ENCODE data around the gene TMEM132E.

The TMEM132E gene

DNA sequence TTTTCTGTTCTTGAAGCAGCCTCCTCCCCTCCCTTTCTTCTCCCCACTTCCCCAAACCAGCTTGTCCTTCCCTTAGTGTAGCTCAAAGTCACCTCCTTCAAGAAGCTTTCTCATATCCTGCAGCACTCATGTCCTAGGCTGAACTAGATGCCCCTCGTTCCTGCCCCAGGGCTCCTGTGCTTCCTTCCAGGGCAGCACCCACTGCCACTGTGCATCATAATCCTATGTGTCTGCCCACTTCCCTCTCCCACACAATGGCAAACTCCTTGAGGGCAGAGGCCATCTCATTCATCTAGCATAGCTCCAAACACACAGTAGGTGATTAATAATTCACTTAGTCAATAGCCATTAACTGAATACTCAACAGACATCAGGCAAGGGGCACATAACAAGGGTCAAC is 6.9 kb upstream of the TMEM132E start:
- Histone ChIP-seq H3K9me3 (ENCODE audit: insufficient read depth, low read length, severe bottlenecking) (no peaks in the 10 kb centered on the region), H3K4me3 (ENCODE audit: low read depth in 1 of 2, low read length in 2 of 2) (no peak overlapping the region), H3K9ac (ENCODE audit: low read depth, low read length) (no peak overlapping the region), H3K36me3 (ENCODE audit: insufficient read depth, low read length) (no peaks in the 10 kb centered on the region), H3K4me2 (ENCODE audit: insufficient read depth, low read length) (no peak overlapping the region), H3K27ac (ENCODE audit: low read length) (no peak overlapping the region), H3K27me3 (ENCODE audit: insufficient read depth, low read length, poor library complexity) (peaks cover 23% of the 10 kb centered on the region), H3K4me1 (ENCODE audit: insufficient read depth, low read length) (no peaks in the 10 kb centered on the region), H2AFZ (ENCODE audit: low read depth, low read length) (no peak overlapping the region), H4K20me1 (ENCODE audit: insufficient read depth, low read length) (no peaks in the 10 kb centered on the region), H3K79me2 (ENCODE audit: insufficient read depth, low read length) (no peaks in the 10 kb centered on the region)
- ATAC-seq (ENCODE audit: insufficient read depth, low read depth) (no peak), DNase-seq (no peak)
- TF ChIP-seq, protein P1, sequence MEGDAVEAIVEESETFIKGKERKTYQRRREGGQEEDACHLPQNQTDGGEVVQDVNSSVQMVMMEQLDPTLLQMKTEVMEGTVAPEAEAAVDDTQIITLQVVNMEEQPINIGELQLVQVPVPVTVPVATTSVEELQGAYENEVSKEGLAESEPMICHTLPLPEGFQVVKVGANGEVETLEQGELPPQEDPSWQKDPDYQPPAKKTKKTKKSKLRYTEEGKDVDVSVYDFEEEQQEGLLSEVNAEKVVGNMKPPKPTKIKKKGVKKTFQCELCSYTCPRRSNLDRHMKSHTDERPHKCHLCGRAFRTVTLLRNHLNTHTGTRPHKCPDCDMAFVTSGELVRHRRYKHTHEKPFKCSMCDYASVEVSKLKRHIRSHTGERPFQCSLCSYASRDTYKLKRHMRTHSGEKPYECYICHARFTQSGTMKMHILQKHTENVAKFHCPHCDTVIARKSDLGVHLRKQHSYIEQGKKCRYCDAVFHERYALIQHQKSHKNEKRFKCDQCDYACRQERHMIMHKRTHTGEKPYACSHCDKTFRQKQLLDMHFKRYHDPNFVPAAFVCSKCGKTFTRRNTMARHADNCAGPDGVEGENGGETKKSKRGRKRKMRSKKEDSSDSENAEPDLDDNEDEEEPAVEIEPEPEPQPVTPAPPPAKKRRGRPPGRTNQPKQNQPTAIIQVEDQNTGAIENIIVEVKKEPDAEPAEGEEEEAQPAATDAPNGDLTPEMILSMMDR (IDR thresholded peaks at IDR 0.05; ENCODE audit: borderline replicate concordance, extremely low read depth, low read length, poor library complexity, severe bottlenecking), result no peak
- TF ChIP-seq EZH2 (IDR thresholded peaks at IDR 0.05; ENCODE audit: borderline replicate concordance, low read depth, low read length, severe bottlenecking), result peak; percentile 36

- no peak for DNase-seq
- H3K9me3 ChIP-seq (ENCODE audit: insufficient read depth, low read length, severe bottlenecking), result no peaks in the 10 kb centered on the region
- no peaks in the 10 kb centered on the region for H3K4me1 ChIP-seq (ENCODE audit: insufficient read depth, low read length)
- H2AFZ ChIP-seq (ENCODE audit: low read depth, low read length), result no peak overlapping the region
- no peak overlapping the region for H3K27ac ChIP-seq (ENCODE audit: low read length)
- H3K4me3 ChIP-seq (ENCODE audit: low read depth in 1 of 2, low read length in 2 of 2), result no peak overlapping the region
- no peak overlapping the region for H3K4me2 ChIP-seq (ENCODE audit: insufficient read depth, low read length)
- no peak overlapping the region for H3K9ac ChIP-seq (ENCODE audit: low read depth, low read length)
- peaks cover 23% of the 10 kb centered on the region for H3K27me3 ChIP-seq (ENCODE audit: insufficient read depth, low read length, poor library complexity)
- H3K36me3 ChIP-seq (ENCODE audit: insufficient read depth, low read length), result no peaks in the 10 kb centered on the region
- TF ChIP-seq EZH2 (IDR thresholded peaks at IDR 0.05; ENCODE audit: borderline replicate concordance, low read depth, low read length, severe bottlenecking), result no peak
- TF ChIP-seq, protein P1 (IDR thresholded peaks at IDR 0.05; ENCODE audit: borderline replicate concordance, extremely low read depth, low read length, poor library complexity, severe bottlenecking), result no peak
- H3K79me2 ChIP-seq (ENCODE audit: insufficient read depth, low read length), result no peaks in the 10 kb centered on the region
- ATAC-seq (ENCODE audit: insufficient read depth, low read depth), result no peak
- no peaks in the 10 kb centered on the region for H4K20me1 ChIP-seq (ENCODE audit: insufficient read depth, low read length)
These were observed 4.2 kb upstream of the TMEM132E start for GRCh38 chr17:34575182-34575581.

GRCh38 chr17:34578016-34578415 is 1.4 kb upstream of the TMEM132E start:
- H3K27ac ChIP-seq (ENCODE audit: low read length), result no peak overlapping the region
- no peak overlapping the region for H2AFZ ChIP-seq (ENCODE audit: low read depth, low read length)
- H3K9me3 ChIP-seq (ENCODE audit: insufficient read depth, low read length, severe bottlenecking), result no peaks in the 10 kb centered on the region
- H4K20me1 ChIP-seq (ENCODE audit: insufficient read depth, low read length), result no peaks in the 10 kb centered on the region
- DNase-seq, result no peak
- no peak overlapping the region for H3K9ac ChIP-seq (ENCODE audit: low read depth, low read length)
- no peaks in the 10 kb centered on the region for H3K36me3 ChIP-seq (ENCODE audit: insufficient read depth, low read length)
- peaks cover 14% of the 10 kb centered on the region for H3K27me3 ChIP-seq (ENCODE audit: insufficient read depth, low read length, poor library complexity)
- no peaks in the 10 kb centered on the region for H3K79me2 ChIP-seq (ENCODE audit: insufficient read depth, low read length)
- H3K4me3 ChIP-seq (ENCODE audit: low read depth in 1 of 2, low read length in 2 of 2), result no peak overlapping the region
- no peak overlapping the region for H3K4me2 ChIP-seq (ENCODE audit: insufficient read depth, low read length)
- TF ChIP-seq, protein P1 (IDR thresholded peaks at IDR 0.05; ENCODE audit: borderline replicate concordance, extremely low read depth, low read length, poor library complexity, severe bottlenecking), result no peak
- no peak for TF ChIP-seq EZH2 (IDR thresholded peaks at IDR 0.05; ENCODE audit: borderline replicate concordance, low read depth, low read length, severe bottlenecking)
- no peaks in the 10 kb centered on the region for H3K4me1 ChIP-seq (ENCODE audit: insufficient read depth, low read length)
- ATAC-seq (ENCODE audit: insufficient read depth, low read depth), result no peak

DNA sequence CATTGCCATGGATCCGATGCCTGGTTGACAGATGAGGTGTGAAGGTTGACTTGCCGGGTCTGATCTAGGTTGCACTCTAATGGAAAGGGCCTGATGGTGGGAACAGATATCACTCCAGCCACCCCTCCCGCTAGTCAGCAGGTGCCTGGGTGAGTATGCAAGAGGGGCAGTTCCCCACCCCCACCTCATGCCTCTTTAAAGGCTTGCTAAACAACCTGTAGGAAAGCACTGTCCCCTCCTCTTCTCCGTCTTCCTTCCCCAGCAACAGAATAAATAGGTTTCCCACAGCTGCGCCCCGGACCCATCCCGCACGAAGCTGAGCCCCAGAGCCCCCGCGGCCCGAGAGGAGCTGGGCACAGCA is 746 bp upstream of the TMEM132E start:
- peaks cover 15% of the 10 kb centered on the region for H3K27me3 ChIP-seq (ENCODE audit: insufficient read depth, low read length, poor library complexity)
- no peak overlapping the region for H3K4me2 ChIP-seq (ENCODE audit: insufficient read depth, low read length)
- H3K79me2 ChIP-seq (ENCODE audit: insufficient read depth, low read length), result no peaks in the 10 kb centered on the region
- DNase-seq, result no peak
- H3K9ac ChIP-seq (ENCODE audit: low read depth, low read length), result no peak overlapping the region
- H2AFZ ChIP-seq (ENCODE audit: low read depth, low read length), result no peak overlapping the region
- no peaks in the 10 kb centered on the region for H4K20me1 ChIP-seq (ENCODE audit: insufficient read depth, low read length)
- ATAC-seq (ENCODE audit: insufficient read depth, low read depth), result no peak
- no peaks in the 10 kb centered on the region for H3K36me3 ChIP-seq (ENCODE audit: insufficient read depth, low read length)
- H3K4me3 ChIP-seq (ENCODE audit: low read depth in 1 of 2, low read length in 2 of 2), result no peak overlapping the region
- no peaks in the 10 kb centered on the region for H3K9me3 ChIP-seq (ENCODE audit: insufficient read depth, low read length, severe bottlenecking)
- H3K4me1 ChIP-seq (ENCODE audit: insufficient read depth, low read length), result no peaks in the 10 kb centered on the region
- H3K27ac ChIP-seq (ENCODE audit: low read length), result no peak overlapping the region
- TF ChIP-seq, protein P1 (IDR thresholded peaks at IDR 0.05; ENCODE audit: borderline replicate concordance, extremely low read depth, low read length, poor library complexity, severe bottlenecking), result no peak
- TF ChIP-seq EZH2 (IDR thresholded peaks at IDR 0.05; ENCODE audit: borderline replicate concordance, low read depth, low read length, severe bottlenecking), result no peak
